Endothelial cell (in vitro differentiated cells): Measurements from ENCODE around the gene KDM2A. TPM values are rescaled to one million over a fixed set of nuclear protein-coding genes. Genes with fewer than 3 reads are reported as not detected.

Source experiments
- DNase-seq: peaks from one replicate; pipeline ENCODE4 v3.0.0; 2021; ENCODE audit warnings: low spot score
- H3K27ac Mint-ChIP-seq: one replicate; pipeline ENCODE4 v1.8.0; 2021; ENCODE audit warnings: mixed read lengths, inconsistent platforms; ENCODE audit not compliant: unreplicated experiment
- H3K27me3 Mint-ChIP-seq: one replicate; pipeline ENCODE4 v1.8.0; 2021; ENCODE audit warnings: mild to moderate bottlenecking, moderate library complexity, mixed read lengths, inconsistent platforms; ENCODE audit not compliant: unreplicated experiment
- H3K36me3 Mint-ChIP-seq: one replicate; pipeline ENCODE4 v1.8.0; 2021; ENCODE audit warnings: mild to moderate bottlenecking, low read depth, mixed read lengths, inconsistent platforms; ENCODE audit not compliant: unreplicated experiment
- H3K4me1 Mint-ChIP-seq: one replicate; pipeline ENCODE4 v1.8.0; 2021; ENCODE audit warnings: mild to moderate bottlenecking, mixed read lengths, inconsistent platforms; ENCODE audit not compliant: unreplicated experiment
- H3K4me3 Mint-ChIP-seq: one replicate; pipeline ENCODE4 v1.8.0; 2021; ENCODE audit warnings: mild to moderate bottlenecking, mixed read lengths, inconsistent platforms; ENCODE audit not compliant: unreplicated experiment
- H3K9me3 Mint-ChIP-seq: one replicate; pipeline ENCODE4 v1.8.0; 2021; ENCODE audit warnings: mixed read lengths, inconsistent platforms; ENCODE audit not compliant: unreplicated experiment
- total RNA-seq: library from RNA; stranded (reverse); fragmentation: NEBNext Ultra II Directional; extraction: Animal tissue kit (Norgen Biotek cat#: 25700); gene quantifications from one replicate; pipeline ENCODE4 v1.2.1, GENCODE V29; 2021; ENCODE audit not compliant: unreplicated experiment
- TF ChIP-seq, protein P1 (sequence below): fragments of 200-600 bp; sonication (generic); IDR thresholded peaks from one replicate; pipeline ENCODE4 v1.5.0; 2021; ENCODE audit warnings: antibody characterized with exemption; ENCODE audit not compliant: unreplicated experiment

KDM2A gene
- total RNA-seq, 1 donor from 2014 or later = 76.9 TPM

DNA sequence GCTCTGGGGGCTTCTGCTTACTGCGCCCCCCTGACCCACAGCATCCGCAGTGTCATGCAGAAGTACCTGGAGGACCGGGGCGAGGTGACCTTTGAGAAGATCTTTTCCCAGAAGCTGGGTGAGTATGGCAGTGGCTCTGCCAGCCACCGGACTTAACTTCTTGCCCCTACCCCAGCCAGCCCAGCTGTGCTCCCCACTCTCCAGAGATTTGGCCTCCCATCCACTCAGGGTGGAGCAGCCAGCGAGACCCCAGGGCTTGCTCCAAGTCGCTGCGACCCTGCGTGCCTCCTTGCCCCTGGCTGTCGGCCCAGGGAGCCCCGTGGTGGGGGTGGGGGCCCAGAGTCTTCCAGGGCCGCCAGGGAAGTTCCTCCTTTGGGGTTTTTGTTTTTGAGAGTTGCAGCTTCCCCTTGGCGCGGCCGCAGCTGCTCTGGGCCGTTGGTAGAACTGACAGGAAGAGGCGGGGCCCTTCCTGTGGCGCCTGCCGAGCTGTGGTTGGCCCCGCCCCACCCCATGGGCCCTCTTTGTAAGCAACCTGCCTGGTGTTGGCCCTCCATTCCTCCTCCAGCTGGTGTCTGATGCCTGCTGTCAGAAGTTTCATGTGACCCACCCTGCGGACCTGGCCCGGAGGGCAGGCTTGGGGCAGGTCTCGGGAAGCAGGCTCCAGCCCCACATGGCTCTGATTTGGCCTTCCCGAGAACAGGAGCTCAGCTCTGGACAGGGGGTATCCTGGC lies 158.3 kb downstream of the KDM2A start:
- Mint-ChIP-seq H3K4me1 (peaks cover 35% of the 10 kb centered on the region), H3K27me3 (peaks cover 15% of the 10 kb centered on the region), H3K9me3 (no peaks in the 10 kb centered on the region), H3K36me3 (peaks cover 13% of the 10 kb centered on the region), H3K4me3 (no peak overlapping the region), H3K27ac (peak overlapping the region; percentile 75)
- TF ChIP-seq, protein P1, sequence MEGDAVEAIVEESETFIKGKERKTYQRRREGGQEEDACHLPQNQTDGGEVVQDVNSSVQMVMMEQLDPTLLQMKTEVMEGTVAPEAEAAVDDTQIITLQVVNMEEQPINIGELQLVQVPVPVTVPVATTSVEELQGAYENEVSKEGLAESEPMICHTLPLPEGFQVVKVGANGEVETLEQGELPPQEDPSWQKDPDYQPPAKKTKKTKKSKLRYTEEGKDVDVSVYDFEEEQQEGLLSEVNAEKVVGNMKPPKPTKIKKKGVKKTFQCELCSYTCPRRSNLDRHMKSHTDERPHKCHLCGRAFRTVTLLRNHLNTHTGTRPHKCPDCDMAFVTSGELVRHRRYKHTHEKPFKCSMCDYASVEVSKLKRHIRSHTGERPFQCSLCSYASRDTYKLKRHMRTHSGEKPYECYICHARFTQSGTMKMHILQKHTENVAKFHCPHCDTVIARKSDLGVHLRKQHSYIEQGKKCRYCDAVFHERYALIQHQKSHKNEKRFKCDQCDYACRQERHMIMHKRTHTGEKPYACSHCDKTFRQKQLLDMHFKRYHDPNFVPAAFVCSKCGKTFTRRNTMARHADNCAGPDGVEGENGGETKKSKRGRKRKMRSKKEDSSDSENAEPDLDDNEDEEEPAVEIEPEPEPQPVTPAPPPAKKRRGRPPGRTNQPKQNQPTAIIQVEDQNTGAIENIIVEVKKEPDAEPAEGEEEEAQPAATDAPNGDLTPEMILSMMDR = no peak
- peak; percentile 65 for DNase-seq

GRCh38 chr11:67278135-67278938 lies 159.3 kb downstream of the KDM2A start:
- Mint-ChIP-seq H3K27ac (peak overlapping the region; percentile 75), H3K4me1 (peaks cover 34% of the 10 kb centered on the region), H3K27me3 (peaks cover 13% of the 10 kb centered on the region), H3K36me3 (peaks cover 16% of the 10 kb centered on the region), H3K4me3 (no peak overlapping the region), H3K9me3 (no peaks in the 10 kb centered on the region)
- TF ChIP-seq, protein P1 = no peak
- DNase-seq = no peak

GRCh38 chr11:67278939-67279588 lies 160.0 kb downstream of the KDM2A start:
- DNase-seq = no peak
- TF ChIP-seq, protein P1 = no peak
- Mint-ChIP-seq H3K27ac (no peak overlapping the region), H3K4me1 (peaks cover 34% of the 10 kb centered on the region), H3K36me3 (peaks cover 16% of the 10 kb centered on the region), H3K27me3 (peaks cover 13% of the 10 kb centered on the region), H3K4me3 (no peak overlapping the region), H3K9me3 (no peaks in the 10 kb centered on the region)

GRCh38 chr11:67279589-67280340 lies 160.7 kb downstream of the KDM2A start:
- Mint-ChIP-seq H3K9me3 (no peaks in the 10 kb centered on the region), H3K27me3 (peaks cover 13% of the 10 kb centered on the region), H3K36me3 (peaks cover 16% of the 10 kb centered on the region), H3K27ac (peak overlapping the region; percentile 72), H3K4me3 (no peak overlapping the region), H3K4me1 (peaks cover 30% of the 10 kb centered on the region)
- DNase-seq = no peak
- TF ChIP-seq, protein P1 = no peak
